NK-92 (cell line): ENCODE measurements around the gene MCC.

Source experiments
- DNase-seq: peaks from one replicate; lab custom pipeline; 2025; ENCODE audit not compliant: unreplicated experiment; lab: John Stamatoyannopoulos, UW

The MCC gene

DNA sequence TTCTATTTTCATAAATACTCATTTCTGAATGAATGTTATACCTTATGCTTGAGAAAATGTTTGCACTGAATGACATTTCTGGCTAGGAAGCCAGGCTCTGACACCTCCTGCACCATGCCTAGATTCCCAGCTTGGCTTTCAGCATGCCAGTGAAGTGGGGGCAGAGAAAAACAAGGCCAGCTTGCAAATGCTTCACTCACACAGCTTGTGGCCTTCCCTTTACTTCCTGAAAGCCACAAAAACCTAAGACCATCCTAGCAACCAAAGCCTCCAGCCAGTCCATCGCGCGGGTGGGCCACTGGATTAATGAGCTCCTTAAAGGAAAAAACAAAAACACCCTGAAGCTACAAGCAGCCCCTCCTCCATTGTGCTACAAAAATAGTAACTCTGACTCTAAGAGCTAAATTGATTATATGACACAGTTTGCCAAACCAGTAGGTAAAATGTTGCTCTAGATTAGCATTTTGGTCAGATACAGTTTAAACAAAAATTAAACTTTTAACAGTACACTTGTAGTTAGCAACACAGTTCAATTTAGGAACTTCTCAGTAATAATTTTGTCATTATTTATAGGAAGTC, 213.3 kb downstream of the MCC start:
- no peak for DNase-seq

DNA sequence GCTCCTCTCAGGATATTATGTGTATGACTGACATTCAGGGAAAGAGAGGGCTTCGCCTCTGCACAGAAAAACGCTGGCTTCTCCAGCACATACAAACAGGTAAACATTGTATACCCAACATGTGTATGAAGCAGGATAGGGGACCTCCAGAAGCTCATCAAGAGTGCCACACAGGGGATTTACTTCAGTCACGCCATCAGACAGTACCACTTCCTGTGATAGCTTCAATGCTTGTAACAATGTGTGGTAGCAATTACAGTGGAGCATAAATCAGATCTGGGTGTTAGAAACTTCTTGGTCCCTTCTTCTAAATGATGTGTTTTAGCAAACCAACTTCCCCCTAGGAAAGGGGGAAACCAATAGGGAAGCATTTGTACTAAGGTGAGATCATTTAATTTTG, 214.3 kb downstream of the MCC start:
- no peak for DNase-seq

GRCh38 chr5:113271745-113272454, 216.4 kb downstream of the MCC start:
- no peak for DNase-seq

- no peak for DNase-seq
These were observed 217.2 kb downstream of the MCC start for GRCh38 chr5:113271015-113271414.

GRCh38 chr5:113270086-113270485, 218.2 kb downstream of the MCC start:
- no peak for DNase-seq

- no peak for DNase-seq
These were observed 218.9 kb downstream of the MCC start for GRCh38 chr5:113269023-113269997.

DNA sequence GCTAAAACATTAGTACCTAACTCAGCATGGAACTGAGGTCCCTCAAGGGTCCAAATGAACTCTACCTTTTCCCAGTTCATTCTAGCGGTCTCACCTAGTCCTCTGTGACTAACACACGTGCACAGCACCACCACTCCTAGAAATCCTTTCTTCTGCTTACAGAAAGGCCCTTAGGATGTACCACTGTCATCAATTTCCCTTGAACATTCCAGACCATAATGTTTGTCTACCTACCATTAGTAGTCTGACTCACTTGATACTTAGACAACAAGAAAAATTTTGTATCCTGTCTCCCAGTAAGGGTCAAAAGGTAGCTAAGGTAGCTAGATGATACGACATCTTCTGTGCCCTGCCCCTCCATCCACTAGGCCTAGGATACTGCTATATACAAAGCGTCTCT, 220.0 kb downstream of the MCC start:
- no peak for DNase-seq

- no peak for DNase-seq
These were observed 220.8 kb downstream of the MCC start for GRCh38 chr5:113267361-113267900.

- DNase-seq, result no peak
These were observed 221.4 kb downstream of the MCC start for GRCh38 chr5:113266913-113267227.

- DNase-seq, result no peak
These were observed 221.9 kb downstream of the MCC start for GRCh38 chr5:113266227-113266912.

DNA sequence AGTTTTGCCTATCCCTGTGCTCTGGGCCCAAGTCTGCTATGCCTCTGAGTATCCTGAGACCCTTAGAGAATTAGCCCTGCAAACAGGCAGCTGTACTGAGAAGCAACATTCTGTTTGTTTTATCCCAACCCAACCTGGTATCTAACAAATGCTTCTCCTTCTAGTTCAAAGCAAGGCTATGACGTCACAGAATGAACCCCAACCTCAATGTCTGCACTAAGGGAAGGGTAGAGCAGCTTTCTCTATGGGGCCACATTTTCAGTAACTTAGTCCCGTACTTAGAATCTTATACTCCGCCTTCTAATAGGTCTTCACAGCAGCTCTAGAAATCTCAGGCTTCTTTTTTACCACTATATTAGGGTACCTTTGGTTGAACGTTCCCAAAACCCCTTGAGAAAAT, 223.1 kb downstream of the MCC start:
- no peak for DNase-seq

GRCh38 chr5:113264046-113264445, 224.2 kb downstream of the MCC start:
- no peak for DNase-seq

DNA sequence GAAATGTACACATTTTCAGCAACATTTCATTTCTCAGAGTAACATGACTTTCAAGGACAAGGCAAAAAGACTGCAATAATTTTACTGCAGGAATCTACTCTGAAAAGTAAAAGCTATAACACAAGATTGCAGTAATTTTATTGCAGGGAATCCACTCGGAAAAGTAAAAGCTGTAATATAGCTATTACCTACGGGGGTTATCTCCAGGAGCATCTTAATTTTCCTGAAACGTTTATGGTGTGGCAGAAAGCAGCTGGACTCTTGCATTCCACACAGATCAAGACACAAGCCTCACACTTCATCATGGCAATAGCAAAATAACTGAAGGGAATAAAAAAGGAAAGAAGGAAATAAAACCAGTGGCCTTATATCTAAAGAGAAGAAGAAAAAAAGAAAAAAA, 224.7 kb downstream of the MCC start:
- no peak for DNase-seq

GRCh38 chr5:113262674-113263073, 225.6 kb downstream of the MCC start:
- no peak for DNase-seq

DNA sequence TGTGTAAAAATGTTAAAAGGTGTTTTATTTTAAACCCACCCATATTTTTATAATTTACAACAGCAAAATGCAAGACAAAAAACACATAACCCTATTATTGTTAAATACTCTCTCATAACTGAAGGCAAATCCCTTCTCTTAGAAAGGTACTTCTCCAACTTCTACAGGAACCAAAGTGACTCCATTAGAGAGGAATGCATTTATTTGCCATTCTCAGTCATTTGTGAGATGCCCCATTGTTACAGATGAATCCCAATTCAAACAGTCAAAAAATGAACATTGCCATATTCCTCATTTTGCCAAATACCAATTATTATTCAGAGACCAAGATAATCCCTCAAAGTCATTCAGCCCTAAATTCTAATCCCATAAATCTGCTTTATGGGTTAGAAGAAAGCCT, 229.2 kb downstream of the MCC start:
- no peak for DNase-seq

DNA sequence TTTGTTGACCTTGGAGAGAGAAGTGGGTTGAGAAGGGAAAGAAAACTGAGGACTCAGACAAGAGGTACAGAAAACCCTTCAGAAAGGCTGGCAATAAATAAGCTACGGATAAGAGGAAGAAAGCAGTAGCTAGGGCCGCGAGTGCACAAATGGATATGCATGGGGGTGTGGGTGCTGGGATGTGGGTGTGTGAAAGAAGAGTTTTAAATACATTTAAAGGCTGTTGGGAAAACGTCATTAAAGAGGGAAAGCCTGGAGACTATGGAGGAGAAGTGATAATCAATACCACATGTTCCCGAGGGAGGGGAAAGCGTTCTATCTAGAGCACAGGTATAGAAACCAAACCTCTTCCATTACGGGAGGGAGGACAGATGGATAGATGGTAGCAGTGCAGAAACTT, 230.7 kb downstream of the MCC start:
- no peak for DNase-seq

DNA sequence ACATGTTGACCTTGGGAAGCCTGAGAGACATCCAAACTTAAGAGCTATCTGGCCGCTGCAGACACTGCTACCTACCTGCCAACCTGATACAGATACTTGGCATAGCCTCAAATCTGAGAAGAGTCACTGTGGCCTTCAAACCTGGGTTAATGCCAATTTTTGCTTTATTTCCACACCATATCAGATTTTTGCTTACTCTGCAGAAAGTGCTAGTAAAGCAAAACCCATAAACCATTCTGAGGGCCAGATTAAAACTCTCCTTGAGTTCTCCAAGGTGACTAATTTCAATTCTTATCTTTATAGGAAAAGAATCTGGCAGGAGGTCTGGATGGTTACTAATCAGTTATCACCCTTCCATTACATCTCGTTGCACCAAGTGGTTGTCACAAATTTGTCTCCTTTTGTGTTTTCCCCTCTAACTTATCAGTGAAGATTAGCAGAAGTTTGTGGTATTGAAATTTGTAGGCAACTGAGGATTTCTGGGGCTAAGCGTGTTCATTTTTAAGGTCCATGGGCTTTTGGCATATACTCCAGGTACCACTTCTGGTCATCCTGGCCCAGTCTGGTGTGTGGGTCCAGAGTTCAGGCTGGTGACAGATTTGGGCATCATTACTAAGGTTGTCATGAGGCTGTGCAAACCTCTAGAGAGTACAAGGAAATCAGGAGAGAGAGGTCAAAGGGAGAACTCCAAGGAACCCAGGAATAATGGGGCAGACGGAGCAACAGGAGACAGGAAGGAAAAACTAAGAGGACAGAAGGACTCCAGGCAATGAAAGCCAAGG, 231.4 kb downstream of the MCC start:
- no peak for DNase-seq

DNA sequence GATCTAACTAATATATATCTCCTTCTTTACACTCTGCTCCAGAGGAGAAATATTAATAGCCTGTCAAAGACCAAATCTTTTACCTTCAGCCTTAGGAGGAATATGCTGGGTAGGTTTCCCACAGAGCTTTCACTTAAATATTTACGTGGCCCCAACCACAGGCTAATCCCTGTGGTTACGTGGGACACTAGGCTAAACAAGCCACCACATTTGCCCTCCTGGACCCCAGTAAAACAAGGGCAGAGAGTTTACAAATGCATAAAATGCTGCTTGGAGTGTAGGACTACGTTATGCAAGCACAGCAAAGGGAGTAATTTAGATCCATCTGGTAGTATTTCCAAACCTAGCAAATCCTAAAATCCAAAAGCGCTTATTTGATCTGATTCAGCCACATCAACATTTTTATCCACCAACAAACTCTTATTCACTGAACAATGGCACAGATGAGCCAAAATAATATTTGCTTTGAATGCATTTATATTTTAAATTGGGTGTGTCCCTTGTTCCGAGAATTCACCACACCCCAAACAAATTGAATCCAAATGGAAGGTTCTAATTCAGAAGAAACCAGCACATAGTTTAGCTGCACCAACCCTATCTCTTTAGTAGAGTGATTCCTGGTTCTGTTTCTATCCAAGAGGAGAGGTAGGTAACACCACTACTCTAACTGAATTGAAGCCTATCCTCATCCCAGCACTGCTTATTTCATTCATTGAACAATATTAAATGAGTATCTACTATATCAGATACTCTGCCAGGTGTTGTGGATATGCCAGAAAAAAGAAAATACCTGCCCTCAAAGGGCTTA, 232.5 kb downstream of the MCC start:
- no peak for DNase-seq

DNA sequence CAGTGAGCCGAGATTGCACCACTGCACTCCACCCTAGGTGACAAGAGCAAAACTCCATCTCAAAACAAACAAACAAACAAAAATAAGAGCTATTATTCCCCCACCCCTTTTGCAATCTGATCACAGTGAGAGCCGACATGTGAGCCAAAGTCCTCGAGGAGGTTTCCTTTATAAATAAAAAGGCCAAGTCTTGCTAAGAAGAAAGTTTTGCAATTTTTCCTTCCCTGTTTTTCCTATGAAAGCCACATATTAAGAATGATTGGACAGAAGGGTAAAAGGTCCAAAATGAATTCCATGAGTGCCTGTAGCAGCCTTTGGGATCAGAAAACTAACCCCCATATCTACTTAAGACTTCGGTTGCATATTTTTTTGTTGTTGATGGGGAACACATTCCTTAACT, 233.1 kb downstream of the MCC start:
- DNase-seq, result no peak

DNA sequence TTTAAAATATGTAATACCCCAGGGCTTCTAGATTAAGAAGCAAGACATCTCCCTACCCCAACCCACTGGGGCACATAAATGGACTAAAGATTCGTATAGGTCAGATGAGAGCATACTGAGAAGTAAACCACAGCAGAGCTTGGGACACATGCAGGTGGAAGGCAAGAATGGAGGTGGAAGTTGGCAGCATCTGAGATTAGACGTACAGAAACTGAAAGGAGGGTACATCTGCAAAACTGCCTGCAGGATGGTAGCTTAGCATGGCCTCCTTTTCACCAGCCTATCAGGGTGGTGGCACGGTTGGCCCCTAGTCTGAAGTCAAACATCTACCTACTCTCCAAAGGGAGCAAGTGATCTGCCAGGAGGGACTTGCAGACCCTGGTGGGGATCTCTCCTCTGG, 235.2 kb downstream of the MCC start:
- no peak for DNase-seq
